Stimulated activated naive CD8-positive, alpha-beta T cell treated with anti-CD3 and anti-CD28 coated beads, Interleukin-15, Interleukin-2, amounts not matched to agents 100 U/mL and 50 U/mL, for 24 hours (primary cell): ENCODE data around the gene SPP1.

Experiments
- ATAC-seq: fragments of 150-1000 bp; cut with Tn5 transposase; one replicate; pipeline ENCODE4 v1.10.0; 2021
- DNase-seq: peaks from one replicate; pipeline ENCODE4 v3.0.0; 2021

The SPP1 gene

GRCh38 chr4:87953826-87954225 is 21.7 kb upstream of the SPP1 start:
- ATAC-seq = no peak
- DNase-seq = no peak

GRCh38 chr4:87956501-87956900 is 19.0 kb upstream of the SPP1 start:
- DNase-seq = no peak
- ATAC-seq = no peak

- ATAC-seq = no peak
- DNase-seq = no peak
Observed at GRCh38 chr4:87957061-87957460, 18.5 kb upstream of the SPP1 start.

GRCh38 chr4:87961993-87962392 is 13.5 kb upstream of the SPP1 start:
- DNase-seq (no peak), ATAC-seq (no peak)

- ATAC-seq (no peak), DNase-seq (no peak)
Observed at GRCh38 chr4:87962398-87963146, 12.9 kb upstream of the SPP1 start.

DNA sequence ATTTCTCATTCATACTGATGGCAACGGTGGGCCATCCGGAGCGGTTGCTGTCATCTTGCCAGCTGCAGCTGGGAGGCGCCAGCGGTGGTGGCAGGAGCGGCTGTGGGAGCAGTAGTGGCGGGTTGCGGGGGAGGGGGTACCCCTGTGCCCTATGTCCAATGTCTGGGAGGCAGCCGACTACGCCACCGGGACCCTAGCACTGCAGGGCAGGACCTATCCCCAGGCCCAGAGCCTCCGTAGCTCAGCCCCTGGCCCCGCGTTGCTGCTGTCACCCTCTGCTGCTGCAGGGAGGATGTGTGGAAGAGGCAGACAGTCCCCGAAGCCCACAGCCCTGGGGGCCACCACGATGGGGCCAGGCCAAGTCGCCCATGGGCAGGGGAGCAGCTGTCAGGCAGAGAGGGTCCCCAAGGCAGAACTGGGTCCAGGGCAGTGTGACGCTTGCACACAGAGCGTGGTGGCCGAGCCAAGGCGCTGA is 10.0 kb upstream of the SPP1 start:
- ATAC-seq (no peak), DNase-seq (no peak)

GRCh38 chr4:87966095-87966496 is 9.4 kb upstream of the SPP1 start:
- DNase-seq (no peak), ATAC-seq (no peak)

DNA sequence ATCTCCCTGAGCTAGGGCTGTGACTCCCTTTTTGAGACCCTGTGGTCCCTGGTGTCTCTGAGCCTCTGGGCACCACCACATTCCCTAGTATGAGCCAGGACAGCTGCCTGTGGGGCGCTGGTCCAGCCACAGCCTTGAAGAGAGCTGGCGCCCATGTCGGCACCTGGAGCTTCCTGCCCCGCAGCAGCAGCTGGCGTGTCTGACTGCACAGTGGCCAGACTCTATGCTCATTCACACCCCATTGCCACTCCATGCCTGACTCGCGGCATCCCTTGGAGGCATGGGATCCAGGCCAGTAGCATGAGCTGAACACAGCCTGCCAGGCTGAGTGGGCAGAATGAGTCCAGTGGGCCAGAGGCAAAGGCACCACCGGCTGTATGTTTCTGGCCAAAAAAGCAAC is 8.3 kb upstream of the SPP1 start:
- ATAC-seq = no peak
- no peak for DNase-seq

DNA sequence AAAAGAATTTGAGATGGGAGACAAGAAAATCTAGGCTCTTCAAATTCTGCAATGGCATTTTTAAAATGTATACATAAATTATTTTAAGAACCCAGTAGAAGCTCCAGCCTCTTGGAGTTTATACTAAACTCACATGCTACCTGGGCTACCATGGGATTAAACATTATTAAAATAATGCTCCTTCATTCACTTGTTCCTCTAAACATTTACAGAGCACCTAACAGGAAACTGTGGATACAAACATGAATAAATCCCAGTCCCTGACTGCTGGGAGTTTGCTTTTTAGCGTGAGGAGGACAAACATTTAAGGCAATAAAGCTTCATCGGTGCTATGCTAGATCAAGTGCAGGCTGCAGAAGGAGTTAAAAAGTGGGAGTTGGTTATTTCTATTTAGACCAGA is 5.4 kb upstream of the SPP1 start:
- ATAC-seq (no peak), DNase-seq (no peak)

GRCh38 chr4:87971866-87972265 is 3.6 kb upstream of the SPP1 start:
- ATAC-seq = no peak
- no peak for DNase-seq

DNA sequence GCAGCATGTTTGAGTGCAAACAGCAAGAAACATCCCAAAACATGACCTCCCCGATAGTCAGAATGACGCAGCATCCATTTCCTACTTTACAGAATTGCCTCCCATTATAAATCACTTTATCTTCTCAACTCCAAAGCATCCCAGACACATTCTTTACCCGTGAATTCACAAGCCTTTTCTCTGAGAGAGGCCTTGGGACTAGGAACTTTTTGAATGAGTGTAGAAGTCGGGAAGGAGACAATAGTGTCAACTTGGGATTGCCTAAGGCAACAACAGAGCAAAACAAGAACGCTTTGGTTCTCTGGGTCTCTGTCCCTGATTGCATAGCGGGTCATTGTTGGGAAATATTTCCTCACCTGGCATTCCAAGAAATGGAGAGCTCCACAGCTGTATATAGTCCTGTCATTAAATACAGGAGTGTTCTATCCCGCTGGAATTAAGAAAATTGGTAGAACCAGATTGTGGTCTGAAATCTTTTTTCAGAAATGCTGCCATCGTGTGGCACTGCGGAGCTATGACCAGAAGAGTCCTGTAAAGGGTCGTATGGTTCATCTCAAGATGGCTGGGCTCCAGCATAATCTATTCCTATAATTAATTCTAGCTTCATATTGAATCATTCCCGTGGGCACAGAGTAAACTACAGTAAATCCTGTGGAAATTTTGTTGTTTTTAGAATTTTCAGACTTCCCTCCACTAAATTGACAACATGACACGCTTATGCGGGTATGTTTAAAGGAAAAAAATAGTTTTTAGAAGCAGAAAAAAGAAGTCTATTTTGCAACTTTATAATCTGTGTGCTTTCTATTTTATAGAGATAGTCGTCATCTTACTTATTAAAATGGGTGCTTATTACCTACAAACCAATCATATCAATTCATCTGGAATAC is 2.0 kb upstream of the SPP1 start:
- peak; percentile 69 for ATAC-seq
- peak; percentile 48 for DNase-seq

GRCh38 chr4:87974856-87975462 is 555 bp upstream of the SPP1 start:
- no peak for ATAC-seq

DNA sequence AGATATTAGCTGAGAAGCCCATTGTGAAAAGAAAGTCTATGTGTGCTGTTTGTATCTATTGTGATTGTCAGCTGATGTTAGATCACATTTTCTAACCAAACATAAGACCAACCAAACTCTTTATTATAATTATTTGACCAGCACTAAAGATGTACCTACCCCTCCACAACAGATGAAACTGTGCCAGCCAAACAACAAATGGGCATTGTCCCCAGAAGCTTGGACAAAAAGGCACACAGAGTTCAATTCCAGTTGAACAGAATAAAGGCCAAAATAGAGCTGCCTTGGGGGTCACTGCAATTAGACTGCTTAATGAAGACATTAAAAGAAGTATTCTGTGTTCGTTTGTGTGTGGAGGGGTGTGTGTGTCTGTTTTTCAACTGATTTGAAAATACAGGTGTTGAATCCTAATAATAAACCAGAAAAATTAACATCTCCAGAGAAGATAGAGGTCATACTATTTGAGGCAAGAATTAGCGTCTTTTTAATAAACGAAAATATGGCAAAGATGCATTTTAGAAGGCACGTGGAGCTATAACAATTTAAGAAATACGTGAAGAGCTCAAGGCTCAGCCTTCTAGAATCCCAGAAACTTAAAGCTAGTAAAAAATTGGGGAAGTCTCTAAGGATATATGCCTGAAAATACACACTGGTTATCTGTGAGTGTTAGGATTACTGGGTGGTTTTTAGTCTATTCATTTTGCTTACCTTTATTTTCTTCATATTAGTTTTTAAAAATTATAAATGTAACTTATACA is 2.2 kb downstream of the SPP1 start:
- no peak for ATAC-seq
- no peak for DNase-seq

More at GRCh38 chr4:87974856-87975462, 555 bp upstream of the SPP1 start:
- DNase-seq = no peak

DNA sequence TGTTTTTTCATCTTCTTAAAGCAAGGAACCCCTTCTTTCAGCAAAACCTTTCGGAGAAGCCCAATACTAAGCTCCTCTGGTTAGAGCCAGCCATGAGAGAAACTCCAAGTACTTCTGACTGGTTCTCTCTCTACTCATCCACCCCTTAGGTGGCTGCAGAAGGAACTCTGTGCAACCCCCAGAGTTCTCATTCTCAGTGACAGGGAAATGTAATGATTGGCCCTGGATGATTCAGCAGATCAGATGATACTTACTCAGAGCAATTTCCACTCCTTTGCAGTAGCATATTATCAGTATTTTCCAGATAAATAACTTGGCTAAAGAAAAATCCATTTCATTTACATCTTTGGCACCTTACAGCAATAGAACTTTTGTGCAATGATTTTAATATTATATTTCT is 3.2 kb downstream of the SPP1 start:
- no peak for DNase-seq
- no peak for ATAC-seq

DNA sequence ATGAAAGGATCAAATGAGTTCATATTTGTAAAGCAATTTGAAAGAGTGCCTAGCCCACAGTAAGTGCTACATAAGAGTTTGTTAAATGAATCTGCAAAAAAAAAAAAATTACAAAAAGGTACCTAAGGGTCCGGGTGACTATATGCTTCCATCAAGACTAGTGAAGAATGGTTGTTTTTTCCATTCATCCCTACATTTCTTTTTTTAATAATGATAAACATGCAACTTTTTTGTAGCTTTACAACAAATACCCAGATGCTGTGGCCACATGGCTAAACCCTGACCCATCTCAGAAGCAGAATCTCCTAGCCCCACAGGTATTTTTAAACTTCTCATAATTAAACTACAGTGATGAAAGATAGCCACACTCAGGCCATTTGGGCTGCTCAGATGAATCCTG is 4.3 kb downstream of the SPP1 start:
- ATAC-seq = no peak

DNA sequence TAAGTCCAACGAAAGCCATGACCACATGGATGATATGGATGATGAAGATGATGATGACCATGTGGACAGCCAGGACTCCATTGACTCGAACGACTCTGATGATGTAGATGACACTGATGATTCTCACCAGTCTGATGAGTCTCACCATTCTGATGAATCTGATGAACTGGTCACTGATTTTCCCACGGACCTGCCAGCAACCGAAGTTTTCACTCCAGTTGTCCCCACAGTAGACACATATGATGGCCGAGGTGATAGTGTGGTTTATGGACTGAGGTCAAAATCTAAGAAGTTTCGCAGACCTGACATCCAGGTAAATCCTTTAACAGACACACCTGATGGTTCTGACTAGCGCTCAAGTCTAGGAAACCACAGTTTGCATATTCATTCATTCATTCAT is 6.0 kb downstream of the SPP1 start:
- no peak for DNase-seq
- no peak for ATAC-seq

More for the DNA sequence above, 4.3 kb downstream of the SPP1 start:
- no peak for DNase-seq

DNA sequence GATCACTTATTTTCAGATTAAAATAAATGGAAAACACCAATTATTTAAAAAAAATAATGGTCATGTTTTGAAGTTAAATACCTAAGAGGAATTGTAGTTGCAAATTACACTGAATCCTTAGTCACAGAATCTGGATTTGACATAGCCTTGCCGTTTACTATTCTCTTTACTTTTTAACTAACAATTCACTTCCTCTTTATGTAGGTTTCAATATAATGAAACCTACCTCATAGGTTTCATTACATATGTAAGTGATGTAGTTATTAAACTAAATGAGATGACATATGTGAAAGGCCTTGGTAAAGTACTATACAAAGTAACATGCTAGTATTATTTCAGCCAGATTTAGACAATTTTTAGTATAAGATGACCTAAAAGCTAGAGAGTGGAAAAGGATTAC is 6.5 kb downstream of the SPP1 start:
- no peak for ATAC-seq
- DNase-seq = no peak

GRCh38 chr4:87982446-87983010 is 7.0 kb downstream of the SPP1 start:
- DNase-seq (no peak), ATAC-seq (no peak)

DNA sequence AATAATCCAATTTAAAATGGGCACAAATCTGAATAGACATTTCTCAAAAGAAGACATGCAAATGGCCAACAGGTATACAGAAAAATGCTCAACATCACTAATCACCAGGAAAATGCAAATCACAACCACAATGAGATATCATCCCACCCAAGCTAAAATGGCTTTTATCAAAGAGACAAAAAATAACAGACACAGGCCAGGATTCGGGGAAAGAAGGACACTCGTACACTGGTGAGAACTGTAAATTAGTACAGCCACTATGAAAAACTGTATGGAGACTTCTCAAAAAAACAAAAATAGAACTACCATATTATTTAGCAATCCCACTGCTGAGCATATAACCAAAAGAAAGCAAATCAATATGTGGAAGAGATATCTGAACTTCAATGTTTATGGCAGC is 8.5 kb downstream of the SPP1 start:
- ATAC-seq (no peak), DNase-seq (no peak)

DNA sequence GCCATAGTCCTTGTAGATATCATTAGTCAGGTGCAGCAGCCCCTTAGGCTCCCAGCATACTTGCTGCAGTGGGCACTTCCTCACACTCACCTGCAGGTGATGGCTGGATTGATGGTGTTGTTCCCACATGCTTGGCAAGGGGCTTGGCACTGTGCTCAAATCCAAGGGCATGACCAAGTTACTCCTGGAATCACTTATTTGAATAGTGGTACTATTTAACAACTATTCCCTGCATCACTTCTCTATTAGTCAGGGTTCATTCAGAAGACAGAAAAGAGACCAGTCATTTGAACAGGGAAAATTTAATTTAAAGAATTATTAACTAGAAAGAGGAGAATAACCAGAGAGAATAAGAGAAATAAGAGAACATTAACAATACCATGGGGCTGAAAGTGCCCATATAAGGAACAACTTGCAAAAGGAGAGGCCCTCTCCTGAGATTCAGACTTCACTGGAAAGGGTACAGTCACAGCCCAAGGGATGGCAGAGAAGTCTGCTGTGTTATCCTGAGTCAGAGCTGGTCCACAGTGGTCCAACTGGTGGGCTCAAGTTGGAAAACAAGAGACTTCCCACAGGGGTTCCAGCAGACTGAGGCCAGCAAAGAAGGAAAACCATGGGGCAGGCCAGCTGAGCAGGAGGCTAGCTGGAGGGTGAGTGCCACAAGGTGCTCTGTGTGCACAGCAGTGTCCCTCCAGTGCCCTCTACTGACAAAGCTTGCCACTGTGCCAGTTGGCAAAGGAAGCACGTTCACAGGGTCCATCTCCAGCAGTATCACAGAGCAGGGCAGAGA is 9.8 kb downstream of the SPP1 start:
- peak; percentile 36 for DNase-seq

DNA sequence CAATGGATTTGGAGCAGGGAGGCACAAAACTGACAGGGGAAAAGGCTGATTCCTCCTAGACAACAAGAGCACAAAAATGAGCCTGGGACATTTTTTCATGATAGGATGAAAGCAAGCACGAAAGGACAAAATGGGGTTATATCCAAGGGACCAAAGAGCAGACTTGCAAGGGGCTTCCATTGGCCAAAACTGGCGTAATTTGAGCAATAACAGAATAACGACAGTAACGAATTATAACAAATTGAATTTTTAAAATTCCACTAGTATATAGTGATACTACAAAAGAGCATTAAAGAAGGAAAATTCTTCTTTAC is 10.3 kb downstream of the SPP1 start:
- ATAC-seq (no peak), DNase-seq (no peak)

More for the DNA sequence above, 9.8 kb downstream of the SPP1 start:
- ATAC-seq = peak; percentile 85
